Stimulated activated CD4-positive, alpha-beta T cell treated with anti-CD3 and anti-CD28 coated beads, Interleukin-1b, Interleukin-23, amount 100 ng/mL, for 4 hours (primary cell): Measurements from ENCODE around the gene RIN3.

Source experiments
- DNase-seq, 2 donors: peaks; one replicate each; pipeline ENCODE4 v3.0.0-alpha.2; 2020; ENCODE audit warnings: low read depth in 2 of 2

RIN3 gene

GRCh38 chr14:92555465-92556111 is 42.0 kb downstream of the RIN3 start:
- no peak for DNase-seq

DNA sequence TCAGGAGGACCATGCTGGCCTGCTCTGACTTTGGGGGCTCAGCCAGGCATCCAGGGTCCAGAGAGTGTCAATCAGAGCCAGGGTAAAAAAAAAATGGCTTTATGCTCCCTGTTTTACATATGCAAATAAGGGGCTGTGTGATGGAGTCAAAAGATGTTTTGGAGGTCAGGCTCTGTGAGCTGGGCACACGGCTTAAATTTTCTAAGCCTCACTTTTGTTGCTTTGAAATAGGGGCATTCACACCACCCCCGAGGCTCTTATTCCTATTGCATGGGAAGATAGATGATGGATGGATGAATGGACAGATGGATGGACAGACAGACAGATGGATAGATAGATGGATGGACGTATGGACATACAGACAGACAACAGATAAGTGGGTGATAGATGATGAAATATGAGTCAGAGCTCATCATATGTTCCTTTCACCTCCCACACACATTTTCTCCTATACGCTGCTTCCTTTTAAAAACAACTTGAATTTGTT is 42.7 kb downstream of the RIN3 start:
- DNase-seq = no peak

GRCh38 chr14:92556863-92557543 is 43.4 kb downstream of the RIN3 start:
- no peak for DNase-seq

DNA sequence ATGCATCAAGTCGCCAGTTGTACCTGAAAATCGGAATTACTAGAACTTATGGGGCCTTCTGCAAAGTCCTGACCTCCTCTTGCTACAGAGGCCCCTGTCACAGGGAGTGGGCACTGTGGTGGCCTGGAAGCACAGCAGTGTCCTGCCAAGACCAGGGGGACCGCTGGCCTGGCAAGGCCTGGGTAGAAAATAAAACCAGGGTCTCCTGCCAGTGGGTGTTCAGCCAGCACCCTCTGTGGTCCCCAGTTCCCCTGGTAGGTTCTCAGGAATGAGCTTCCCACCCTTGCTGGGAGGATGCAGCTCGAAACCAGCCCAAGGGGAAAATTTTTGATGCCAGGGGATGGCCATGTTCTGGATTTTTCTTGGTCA is 43.9 kb downstream of the RIN3 start:
- no peak for DNase-seq

DNA sequence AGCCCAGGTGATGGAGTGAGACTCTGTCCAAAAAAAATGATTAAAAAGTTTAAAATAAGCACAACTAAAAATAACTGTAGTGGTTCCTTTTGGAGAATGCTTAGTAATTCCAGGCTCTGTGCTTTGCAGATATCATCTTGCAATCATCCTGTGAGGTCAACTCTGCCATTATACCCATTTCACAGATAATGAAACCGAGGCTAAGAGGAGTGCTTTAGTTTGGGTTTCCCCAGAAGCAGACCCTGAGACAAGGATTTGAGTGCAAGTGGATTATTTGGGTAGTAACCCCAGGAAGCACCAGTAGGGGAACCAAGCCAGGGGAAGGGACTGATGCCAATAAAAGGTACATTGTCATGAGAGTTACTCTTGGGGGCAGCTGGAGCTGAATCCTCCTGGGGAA is 44.7 kb downstream of the RIN3 start:
- DNase-seq = no peak

DNA sequence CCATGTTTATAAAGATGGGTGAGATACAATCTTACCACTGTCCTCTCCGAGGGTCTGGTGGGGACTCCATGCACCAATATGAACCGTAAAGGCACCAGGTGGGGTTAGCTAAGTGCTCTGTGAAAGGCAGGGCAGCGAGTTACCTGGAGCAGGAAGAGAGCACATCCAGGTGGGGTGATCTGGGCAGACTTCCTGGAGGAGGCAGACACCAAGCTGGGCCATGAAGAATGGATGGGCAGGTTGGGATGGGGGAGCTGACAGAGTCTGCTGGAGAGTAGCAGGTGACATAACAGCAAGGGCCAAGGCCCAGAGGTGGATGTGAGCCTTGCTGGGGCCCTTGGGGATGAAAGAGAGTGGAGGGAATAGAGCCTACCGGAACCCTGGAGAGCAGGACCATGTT is 45.9 kb downstream of the RIN3 start:
- no peak for DNase-seq

GRCh38 chr14:92560106-92560865 is 46.7 kb downstream of the RIN3 start:
- DNase-seq = peak in 1 of 2 donors; percentile 28

- DNase-seq = no peak
These were observed 48.4 kb downstream of the RIN3 start for GRCh38 chr14:92561906-92562479.

DNA sequence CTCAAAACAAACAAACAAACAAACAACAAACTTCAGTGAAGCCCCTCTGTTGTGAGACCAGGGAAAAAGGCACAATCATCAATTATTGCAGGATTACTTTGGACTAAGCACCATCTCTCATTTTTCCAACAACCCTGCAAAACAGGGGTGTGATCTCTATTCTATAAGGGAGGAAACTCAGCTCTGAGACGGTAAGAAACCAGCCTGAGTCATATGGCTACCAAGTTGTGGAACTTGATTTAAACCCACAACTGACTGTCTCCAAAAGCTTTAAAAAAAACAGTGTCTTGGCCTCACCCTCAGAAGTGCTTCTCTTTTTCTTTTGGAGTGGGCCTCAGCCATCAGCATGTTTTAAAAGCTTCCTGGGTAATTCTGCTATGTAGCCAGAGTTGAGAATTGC is 49.8 kb downstream of the RIN3 start:
- DNase-seq = no peak

DNA sequence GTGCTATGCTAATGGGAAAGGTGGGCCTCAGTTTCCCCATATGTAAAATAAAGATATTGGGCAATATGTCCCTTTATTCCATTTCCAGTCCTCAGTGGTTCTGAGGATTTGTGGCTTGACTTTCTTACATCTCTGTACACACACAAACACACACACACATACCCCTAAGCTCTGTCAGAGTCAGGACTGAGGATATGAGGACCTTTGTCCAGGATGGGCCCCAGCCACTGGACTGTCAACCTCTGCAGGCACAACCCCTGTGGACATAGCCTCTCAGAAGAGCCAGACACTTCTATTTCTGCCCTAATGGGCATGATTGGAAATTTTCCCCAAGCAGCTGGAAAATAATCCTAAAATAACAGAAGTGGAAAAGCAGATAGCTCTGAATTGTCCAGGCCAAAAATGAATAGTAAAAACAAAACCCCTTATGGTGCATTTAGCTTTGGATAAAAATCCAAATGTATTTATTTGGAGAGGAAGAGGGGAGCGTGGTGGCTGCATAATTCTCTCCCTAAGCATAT is 50.2 kb downstream of the RIN3 start:
- no peak for DNase-seq

GRCh38 chr14:92564344-92565039 is 50.9 kb downstream of the RIN3 start:
- no peak for DNase-seq

DNA sequence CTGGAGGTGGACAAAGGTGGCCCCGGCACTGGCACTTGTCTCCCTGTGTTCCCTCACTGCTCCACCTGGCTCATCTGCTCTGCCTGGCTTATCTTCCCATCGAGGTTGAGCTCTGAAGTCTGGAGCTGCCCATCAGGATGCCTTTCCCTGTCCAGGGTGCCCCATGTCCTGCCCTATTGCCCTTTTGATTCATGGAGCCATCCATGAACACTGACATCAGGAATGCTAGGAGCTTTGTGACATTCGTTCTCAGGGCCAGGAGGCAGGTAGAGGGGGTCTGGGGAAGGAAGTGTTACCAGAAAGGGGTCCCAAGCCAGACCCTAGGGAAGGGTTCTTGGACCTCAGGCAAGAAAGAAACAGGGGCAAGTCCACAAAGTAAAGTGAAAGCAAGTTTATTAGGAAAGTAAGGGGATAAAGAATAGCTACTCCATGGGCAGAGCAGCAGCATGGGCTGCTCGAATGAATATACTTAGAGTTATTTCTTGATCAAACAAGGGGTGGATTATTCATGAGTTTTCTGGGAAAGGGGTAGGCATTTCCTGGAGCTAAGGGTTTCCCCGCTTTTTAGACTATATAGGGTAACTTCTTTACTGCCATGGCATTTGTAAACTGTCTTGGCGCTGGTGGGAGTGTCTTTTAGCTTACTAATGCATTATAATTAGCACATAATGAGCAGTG is 51.6 kb downstream of the RIN3 start:
- no peak for DNase-seq

GRCh38 chr14:92565718-92566115 is 52.1 kb downstream of the RIN3 start:
- no peak for DNase-seq

DNA sequence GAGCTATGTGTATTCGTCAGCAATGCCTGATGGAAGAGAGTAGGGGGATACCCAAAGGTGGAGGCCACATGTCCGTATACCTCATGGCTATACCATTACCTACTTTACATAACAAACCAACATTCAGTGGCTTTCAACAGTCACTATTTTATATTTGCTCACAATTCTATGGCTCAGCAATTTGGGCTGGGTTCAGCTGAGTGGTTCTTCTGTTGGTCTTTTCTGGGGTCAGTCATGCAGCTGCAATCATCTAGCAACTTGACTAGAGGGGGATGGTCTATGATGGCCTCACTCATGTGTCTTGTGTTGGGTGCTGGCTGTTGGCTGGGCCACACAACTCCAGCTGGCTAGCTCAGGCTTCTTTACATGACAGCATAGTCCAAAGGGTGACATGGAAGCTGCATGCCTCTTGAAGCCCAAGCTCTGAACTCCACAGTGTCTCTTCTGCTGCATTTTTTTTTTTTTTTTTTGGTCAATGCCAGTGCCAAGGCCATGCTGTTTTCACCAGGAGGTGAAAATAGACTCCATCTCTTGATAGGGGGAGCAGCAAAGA is 53.7 kb downstream of the RIN3 start:
- DNase-seq = no peak

DNA sequence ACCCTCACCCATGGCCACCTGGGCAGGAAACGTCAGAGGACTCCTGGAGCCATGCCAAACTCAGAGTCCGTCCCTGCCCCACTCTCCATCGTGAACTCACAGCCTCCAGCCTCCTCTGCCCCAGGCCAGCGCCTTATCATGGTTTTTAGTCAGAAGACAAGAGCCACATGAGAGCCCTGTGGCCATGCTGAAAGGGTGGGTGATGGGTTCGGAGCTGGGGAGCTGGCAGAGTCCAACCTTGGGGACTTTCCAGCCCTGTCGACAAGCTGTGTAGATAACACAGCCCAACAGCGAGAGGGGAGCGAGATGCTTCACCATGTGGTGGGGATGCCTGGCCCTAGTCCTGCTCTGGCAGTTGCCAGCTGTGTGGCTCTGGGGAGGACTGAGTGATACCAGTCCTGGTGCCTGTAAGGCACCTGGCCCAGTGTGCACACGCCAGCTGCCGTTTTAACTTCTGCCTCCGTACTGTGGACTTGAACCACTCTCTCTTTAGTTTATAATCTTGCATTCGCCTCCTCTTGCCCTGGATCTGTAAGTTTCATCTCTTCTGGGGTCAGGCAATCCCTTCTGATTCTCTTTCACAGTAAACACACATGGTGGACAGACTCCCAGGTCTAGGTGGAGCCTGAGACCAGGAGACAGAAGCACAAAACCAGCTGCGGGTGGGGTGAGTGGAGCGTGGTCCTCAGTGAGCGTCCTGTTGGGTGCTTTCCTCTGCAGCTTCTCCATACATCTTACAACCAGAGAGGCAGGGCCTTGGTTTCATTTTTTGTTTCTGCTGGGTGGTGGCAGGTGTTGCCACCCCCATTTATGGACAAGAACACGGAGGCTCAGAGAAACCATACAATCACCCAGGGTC is 55.3 kb downstream of the RIN3 start:
- no peak for DNase-seq

DNA sequence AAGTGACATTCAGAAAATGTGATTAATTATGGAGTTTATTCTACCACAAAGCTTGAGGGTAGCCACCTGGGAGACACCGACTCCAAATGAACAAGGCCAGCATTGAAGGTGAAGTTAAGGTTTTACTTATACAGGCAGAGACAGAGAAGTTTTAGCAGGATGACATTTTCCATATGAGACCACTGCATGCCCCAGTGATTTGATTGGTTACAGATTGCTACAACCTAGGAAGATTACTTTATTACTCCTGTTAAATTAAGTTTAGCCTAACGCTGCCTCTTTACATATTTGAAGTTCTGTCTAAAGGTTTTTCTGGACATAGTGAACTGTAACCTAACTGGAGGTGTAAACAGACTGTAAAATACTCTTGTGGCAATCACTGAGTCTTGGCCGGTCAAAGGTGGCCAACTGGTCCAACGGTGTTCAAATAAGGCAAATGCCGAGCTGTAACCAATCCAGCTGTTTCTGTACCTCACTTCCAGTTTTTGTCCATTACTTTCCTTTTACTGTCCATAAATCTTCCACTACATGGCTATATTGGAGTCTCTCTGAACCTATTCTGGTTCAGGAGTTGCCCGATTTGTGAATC is 57.2 kb downstream of the RIN3 start:
- no peak for DNase-seq

DNA sequence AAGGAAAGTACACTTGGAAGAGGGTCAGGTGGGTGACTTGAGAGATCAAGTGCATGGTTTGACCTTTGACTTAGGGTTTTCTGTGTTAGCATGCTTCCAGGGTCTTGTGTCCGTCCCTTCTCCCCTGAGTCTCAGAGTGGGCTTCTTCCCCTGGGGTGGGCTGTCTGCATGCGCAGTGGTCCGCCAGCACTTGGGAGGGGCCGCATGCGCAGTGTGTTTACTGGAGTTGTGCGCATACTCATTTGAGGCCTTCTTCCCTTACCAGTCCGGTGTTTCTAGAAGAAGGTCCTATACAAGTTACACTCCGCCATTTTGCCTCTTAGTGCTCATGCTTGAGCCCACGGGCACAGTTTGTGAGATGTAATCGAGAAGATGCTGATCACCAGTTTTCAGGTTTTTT is 58.5 kb downstream of the RIN3 start:
- DNase-seq = no peak

DNA sequence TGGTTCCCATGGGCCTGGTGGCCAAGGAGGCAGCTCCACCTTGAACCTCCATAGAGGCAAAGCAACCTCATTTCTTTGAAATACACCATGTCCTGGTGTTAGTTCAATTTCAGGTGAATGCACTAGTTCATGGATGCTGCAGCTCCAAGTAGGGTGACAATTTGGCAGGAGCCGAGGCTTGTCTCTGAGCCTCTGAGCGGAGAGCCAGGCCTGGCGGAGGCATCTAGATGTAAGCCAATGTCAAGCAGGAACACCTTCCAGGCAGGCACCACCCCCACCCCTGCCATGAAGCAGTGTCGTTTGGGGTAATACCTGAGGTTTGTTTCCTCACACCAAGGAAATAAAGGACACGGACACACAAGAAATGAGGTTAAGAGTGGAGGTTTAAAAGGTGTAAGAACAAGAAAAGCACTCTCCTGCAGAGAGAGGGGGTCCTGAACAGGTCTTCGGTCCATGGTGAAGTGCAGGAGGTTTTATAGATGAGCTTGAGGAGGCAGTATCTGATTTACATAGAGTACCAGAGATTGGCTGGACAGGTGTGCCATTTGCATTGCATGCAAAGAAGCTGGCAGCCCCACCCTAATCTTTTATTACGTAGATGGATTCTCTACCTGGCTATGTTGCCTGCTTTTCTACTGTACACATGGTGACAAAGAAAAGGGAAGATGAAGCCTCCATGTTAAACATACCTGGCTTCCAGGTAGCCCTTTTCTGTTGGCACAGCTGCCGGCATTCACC is 60.3 kb downstream of the RIN3 start:
- DNase-seq = no peak
